ENCODE data around the gene MINPP1.
A peak's percentile ranks its signal among the peaks of the same experiment; 100 is the strongest.
"Not testable (repeated sequence)": the region's sequence is repeated elsewhere in the genome, so short reads cannot be mapped to it uniquely, and the experiment has no call there.

Gene MINPP1, protein sequence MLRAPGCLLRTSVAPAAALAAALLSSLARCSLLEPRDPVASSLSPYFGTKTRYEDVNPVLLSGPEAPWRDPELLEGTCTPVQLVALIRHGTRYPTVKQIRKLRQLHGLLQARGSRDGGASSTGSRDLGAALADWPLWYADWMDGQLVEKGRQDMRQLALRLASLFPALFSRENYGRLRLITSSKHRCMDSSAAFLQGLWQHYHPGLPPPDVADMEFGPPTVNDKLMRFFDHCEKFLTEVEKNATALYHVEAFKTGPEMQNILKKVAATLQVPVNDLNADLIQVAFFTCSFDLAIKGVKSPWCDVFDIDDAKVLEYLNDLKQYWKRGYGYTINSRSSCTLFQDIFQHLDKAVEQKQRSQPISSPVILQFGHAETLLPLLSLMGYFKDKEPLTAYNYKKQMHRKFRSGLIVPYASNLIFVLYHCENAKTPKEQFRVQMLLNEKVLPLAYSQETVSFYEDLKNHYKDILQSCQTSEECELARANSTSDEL

DNA sequence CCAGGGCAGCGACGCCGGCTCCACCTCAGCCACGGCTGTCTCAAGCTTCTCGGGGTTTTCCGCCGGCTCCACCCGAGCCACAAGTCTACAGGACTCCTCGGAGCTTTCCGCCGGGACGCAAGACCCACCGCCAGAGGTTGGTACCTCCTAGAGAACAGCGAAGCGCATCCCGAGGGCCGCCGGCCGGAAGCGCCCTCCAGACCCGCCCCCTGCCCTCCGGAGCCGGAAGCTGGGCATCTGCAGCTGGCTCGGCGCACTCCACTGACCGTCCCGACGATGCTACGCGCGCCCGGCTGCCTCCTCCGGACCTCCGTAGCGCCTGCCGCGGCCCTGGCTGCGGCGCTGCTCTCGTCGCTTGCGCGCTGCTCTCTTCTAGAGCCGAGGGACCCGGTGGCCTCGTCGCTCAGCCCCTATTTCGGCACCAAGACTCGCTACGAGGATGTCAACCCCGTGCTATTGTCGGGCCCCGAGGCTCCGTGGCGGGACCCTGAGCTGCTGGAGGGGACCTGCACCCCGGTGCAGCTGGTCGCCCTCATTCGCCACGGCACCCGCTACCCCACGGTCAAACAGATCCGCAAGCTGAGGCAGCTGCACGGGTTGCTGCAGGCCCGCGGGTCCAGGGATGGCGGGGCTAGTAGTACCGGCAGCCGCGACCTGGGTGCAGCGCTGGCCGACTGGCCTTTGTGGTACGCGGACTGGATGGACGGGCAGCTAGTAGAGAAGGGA, at the start of gene MINPP1:
MINPP1 (plus strand) TSS at position 254 of the 726 bp plus-strand sequence; CDS start at position 277, 23 bp downstream.
- peak; percentile 81 for DNase-seq

DNA sequence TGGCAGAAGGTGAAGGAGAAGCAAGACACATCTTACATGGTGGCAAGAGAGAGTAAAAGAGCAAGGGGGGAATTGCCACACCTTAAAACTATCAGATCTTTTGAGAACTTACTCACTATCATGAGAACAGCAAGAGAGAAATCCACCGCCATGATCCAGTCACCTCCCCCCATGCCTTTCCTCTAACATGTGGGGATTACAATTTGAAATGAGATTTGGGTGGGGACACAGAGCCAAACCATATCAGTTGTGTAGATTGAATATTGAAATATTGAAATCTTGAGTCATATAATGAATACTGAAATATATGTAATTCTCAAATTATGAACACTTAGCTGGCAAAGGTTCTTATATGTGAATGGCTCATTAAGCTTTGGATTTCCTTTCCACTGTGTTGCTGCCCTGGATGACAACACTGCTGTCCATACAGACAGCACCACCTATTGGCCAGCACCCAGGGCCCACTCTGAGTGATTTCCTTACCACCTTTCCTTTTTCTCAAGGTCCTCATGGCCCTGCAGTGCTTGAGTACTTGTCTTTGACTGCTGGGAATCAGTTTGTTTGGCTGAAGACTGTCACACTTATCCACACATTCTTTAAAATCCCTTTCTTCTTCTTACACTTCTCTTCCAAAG, 48.0 kb upstream of the MINPP1 start:
- DNase-seq: not testable (repeated sequence)

DNA sequence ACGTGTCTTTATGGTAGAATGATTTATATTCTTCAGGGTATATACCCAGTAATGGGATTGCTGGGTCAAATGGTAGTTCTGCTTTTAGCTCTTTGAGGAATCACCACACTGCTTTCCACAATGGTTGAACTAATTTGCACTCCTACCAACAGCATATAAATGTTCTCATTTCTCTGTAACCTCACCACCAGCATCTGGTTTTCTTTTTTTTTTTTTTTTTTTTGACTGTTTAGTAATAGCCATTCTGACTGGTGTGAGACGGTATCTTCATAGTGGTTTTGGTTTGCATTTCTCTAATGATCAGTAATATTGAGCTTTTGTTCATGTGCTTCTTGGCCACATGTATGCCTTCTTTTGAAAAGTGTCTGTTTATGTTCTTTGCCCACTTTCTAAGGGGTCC, 42.9 kb upstream of the MINPP1 start:
- DNase-seq: not testable (repeated sequence)

DNA sequence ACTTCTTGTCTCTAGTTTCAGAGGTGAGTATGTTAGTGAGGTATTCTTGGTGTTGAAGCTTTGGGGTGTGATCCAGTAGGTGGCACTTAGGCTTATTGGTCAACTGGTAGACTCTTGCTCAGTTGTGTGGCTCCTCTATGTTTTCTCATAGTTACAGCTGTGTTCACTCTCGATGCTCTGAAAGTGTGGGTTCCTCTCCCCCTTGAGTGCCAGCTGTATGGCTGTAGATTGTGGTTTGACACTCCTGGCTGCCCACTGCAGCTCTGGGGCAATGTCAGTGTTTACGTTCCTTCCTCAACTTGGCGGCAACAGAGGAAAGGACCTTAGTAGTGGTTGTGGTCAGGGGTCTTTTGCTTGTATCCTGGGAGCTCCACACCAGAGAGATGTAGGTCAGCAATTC, 37.8 kb upstream of the MINPP1 start:
- not testable (repeated sequence) for DNase-seq

DNA sequence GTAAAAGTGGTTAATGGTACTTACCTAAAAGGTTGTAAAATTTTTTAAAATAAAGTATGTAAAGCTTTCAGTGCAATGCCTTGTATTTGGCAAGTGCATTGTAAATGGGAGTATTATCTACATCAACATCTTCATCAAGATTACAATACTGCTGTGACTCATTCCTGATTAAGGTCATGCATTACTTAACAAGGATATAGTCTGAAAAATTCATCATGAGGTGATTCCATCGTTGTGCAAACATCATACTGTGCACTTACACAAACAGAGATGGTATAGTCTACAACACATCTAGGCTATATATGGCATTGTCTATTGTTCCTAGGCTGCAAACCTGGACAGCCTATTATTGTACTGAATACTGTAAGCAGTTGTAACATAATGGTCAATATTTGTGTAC, 16.0 kb upstream of the MINPP1 start:
- not testable (repeated sequence) for DNase-seq

DNA sequence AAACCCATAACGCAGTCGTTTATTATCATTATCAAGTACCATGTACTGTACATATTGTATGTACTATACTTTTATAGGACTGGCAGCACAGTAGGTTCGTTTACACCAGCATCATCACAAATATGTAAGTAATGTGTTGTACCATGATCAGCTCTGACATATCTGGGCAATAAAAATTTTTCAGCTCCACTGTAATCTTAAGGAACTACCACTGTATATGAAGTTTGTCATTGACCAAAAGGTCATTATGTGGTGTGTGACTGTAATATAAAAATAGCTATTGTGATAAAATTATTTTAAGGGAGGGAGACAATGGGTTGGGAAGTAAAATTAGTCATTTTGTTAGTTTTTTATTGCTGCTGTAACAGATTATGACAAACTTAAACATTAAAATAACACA, 14.4 kb upstream of the MINPP1 start:
- DNase-seq: not testable (repeated sequence)

DNA sequence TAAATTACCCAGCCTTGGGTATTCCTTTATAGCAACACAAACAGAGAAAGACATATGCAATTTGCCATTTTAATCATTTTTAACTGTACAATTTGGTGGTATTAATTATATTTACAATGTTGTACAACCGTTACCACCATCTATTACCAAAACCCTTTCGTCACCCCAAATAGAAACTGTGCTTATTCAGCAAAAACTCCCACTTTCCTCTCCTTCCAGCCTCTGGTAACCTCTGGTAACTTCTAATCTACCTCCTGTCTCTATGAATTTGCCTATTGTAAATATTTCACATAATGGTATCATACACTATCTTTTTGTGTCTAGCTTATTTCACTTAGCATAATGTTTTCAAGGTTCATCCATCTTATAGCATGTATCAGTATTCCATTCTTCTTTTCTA, 12.2 kb upstream of the MINPP1 start:
- not testable (repeated sequence) for DNase-seq

DNA sequence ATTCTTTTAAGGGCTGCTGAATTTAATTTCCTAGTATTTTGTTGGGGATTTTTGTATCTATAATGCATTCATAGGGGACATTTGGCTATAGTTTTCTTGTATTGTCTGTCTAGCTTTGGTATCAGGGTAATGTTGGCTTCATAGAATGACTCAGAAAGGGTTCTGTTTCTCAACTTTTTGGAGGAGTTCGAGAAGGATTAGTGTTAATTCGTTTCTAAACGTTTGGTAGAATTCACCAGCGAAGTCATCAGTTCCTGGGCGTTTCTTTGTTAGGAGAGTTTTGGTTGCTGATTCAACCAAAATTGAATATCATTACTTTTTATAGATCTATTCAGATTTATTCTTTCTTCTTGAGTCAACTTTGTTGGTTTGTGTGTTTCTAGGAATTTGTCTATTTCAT, 9.2 kb upstream of the MINPP1 start:
- DNase-seq: not testable (repeated sequence)

DNA sequence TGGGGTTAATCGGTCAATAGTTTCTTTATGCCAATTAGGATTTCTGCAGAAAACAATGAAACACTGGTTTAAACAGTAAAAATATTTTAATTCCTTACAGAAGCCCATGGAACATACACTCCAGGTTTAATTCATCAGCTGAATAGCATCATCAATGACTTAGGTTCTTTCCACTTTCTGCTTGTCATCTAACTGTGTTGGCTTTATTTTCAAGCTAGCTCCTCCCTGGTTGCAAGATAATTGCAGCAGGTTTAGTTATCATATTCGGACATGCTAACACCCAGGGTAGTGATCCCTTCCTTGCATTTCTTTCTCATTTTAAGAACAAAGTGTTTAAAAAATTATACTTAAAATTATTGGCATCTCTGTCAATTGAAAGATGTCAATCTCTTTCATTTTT, 7.3 kb upstream of the MINPP1 start:
- DNase-seq: not testable (repeated sequence)

DNA sequence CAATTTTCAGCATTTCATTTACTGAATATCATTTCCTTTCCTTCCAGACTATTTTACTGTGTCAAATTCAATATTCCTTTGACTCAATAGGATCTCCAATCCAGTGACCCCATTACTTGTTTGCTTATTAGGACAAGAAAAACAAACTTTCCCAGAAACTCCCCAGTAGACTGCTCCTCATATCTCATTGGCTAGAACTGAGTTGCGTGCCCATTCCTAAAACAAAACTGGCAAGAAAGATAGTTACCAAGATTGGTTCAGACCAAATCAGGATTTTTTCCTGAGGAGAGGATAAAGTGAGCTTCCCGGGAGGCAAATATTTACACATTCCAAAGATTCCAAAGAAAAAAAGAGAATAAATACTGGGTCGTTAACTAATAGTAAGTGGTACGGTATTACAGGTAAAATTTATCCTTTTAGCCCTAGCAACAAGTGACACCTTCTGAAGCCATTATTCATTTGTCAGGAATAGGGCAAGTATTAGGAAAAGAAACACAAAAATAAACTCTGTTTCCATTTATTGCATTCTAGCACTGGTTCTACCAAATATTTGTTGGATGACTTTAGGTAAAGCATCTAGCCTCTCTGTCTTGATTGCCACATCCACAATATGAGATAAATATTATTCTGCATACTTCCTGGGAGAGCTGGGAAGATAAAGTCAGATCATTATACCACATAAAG, 6.4 kb upstream of the MINPP1 start:
- not testable (repeated sequence) for DNase-seq

DNA sequence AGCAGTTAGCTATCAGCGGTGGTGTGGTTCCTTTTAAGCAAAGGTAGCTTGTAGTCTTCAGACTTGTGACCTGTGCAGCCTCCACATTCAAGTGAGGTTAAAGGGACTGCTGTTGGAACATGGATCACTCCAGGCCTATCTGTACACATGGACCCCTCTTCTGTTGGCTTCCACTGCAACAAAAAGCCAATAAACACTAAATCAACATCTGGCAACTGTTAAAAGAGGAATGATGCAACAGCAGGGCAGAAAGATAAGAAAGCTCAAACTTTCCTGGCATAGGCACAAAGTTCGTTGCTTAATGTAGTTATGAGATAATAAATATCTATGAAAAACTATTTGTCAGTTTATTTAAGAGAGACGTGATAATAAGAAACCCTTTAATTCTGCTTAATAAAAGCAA, 4.0 kb upstream of the MINPP1 start:
- no peak for DNase-seq

DNA sequence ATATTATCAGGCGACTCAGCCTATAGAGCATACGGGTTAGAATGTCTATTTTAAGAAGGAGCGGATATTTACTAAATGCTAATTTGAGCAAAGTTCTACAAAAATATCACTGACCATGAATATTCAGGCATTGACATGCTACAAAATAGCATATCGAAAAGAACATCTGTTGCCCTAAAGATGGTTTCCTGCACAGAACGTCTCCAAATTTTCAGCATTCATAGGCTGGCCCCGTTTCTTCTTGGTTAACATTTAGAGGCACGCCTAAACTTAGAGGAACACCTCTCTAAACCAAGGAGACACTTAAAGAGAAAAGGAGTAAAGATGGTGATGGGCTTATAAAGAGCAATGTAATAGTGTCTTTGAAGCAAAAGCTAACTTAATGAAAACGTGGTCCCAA, 1.3 kb upstream of the MINPP1 start:
- no peak for DNase-seq

DNA sequence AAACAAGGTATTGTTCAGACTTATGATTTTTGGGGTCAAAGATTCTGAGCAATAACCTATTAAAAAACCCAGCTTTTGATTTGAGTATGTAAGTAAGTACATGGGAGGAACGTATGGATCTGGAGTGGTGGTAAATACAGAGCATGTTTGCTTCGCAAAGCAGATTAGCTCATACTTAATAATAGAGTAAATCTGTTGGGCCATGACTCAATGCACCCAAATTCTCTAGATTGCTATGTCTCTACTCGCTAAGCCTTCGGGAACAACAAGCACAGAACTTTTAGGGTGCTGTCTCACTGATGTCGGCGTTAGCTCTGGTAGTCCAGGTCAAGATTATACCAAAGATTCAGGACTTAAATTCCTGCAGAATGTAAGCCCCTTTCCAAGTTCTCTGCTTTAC, 807 bp upstream of the MINPP1 start:
- DNase-seq: no peak

DNA sequence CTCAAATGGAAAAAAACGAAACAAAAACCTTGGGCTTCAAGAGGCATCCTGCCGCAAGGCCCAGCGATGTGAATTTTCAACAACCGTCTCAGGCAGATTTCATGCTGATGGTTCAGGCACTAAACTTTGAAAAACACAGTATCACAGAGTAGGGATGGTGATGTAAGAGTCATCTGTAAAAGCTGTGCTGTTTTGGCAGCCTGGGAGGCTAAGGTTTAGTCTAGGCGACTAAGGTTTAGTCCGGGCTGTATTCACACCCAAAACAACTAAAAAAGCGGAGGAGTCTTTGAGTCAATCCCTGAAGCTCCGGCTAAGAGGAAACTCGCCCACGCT, 420 bp upstream of the MINPP1 start:
- DNase-seq: no peak

DNA sequence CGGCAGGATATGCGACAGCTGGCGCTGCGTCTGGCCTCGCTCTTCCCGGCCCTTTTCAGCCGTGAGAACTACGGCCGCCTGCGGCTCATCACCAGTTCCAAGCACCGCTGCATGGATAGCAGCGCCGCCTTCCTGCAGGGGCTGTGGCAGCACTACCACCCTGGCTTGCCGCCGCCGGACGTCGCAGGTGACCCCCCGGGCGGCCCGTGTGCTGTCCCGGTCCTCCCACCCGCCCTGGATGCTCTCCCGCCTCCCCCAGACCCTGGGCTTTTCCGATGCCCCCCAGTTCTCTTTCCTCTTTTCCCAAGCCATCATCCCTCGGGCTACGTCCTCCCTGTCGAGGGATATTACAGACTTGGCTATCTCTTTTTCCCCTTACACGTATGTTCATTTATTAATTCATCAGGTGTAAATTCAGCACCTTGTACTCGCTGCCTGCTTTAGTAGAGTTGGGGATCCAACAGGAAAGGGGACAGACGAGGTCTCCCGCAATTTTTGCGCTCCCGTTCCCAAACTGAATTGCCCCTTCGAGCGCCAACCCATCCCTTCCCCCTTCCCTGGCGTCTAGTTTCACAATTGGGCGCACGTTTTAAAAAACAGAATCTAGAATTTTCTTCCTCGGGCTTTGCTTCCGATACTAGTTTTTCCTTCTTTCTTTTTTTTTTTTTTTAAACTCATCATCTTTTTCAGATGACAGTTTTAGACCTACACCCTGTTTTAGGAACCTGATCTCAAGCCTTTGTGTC, 846 bp downstream of the MINPP1 start:
- DNase-seq: peak; percentile 45

DNA sequence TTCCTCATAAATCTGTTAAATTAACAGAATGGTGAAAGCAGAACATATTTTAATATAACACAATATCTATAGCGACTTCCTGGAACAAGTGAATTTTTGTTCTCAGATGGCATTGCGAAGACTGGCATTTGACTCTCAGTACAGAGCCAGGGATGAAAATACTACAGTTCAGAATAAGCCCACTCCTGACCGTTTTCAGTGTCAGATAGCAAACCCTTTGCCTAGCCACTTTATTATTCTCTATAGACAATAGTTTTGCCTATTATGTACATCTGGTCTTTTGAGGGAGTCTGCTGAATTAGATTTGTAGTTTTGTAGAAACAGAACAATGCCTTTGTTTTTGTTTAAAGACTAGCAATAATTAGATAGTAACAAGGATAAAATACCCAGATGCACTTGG, 2.3 kb downstream of the MINPP1 start:
- DNase-seq: no peak

DNA sequence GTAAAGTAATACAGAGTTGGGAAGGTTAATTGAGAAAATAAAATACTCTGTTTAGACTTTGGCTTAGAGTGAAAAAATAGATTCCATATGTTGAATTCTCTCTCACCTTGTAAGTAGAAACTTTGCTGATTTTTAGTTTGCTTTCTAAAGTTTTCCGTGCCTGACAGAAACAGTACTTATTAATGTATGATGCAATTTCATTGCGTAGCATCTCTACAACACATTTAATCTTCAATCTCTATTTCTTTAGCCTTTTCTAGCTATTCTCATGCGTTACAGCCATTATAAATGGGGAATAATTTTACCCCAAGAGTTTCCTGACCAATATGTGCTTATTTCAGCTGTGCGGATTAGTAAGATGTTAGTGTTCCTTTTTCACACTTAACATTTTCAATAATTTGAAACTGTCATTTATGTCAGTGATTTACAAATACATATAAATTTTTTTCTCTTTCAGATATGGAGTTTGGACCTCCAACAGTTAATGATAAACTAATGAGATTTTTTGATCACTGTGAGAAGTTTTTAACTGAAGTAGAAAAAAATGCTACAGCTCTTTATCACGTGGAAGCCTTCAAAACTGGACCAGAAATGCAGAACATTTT, 3.3 kb downstream of the MINPP1 start:
- no peak for DNase-seq

DNA sequence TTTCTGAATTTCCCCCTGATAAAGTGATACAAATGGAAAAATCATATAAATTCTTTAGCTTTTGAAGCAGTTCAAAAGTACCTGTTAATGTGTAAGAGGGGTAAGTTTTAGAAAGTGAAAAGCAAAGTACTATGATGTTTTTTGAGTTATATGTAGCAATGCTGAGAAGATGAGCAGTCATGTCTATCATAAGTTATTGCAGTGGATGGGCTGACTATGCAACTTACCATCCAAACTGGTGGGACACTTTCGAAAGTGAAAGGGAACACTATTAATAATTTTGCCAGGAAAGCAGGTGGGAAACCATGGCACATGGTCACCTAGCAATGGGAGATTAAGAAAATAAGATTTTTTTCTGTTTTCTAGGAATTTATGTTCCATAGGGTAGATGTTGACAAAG, 4.1 kb downstream of the MINPP1 start:
- DNase-seq: no peak

DNA sequence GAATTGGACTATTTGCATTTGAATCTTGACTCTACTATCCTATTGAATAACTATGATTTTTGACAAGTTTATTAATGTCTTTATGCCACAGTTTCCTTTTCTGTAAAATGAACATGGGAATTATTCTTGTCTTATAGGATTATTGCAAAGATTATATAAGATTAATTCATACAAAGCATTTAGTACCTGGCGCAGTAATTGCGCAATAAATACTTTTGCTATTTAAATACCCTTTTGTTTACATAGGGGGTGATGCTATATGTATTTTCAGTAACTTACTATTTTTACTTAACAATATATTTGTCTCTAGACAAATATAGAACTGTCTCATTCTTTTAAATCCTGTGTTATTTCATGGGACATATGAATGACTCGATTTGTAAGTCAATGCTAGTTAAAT, 5.3 kb downstream of the MINPP1 start:
- DNase-seq: no peak

DNA sequence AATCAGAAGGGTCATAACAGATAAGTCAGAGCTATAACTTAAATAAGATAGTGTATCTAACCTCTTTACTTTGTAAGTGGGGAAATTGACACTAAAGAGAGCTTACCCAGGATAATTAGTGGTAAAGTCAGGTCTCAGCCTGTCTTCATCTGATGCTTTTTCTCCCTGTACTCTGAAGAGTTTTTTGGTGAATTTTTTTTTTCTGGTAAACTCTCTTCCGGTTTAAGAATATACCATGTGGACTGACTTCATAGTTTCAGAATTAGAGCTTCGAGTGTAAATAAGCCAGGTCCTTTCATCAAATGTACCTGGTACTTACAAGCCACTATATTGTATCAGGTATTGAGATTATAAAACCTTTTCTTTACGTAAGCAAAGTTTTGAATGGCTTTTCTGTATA, 6.8 kb downstream of the MINPP1 start:
- DNase-seq: no peak

DNA sequence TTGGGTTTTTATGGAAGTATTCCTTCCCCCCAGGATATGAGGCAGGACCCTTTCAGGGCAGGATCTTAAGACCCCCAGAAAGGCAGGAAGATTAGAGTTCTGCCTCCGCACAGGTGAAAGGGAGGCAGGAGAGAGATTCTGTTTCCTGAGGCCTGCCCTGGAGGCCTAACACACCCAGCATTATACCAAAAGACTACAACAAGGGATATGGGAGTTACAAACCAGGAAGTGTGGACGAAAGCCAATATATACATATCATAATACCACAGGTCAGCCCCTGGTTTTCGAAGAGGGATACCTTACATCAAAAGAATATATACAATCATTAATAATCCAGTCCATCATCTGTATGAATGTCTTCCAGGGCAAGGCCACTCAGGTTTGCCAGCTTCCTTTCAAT, 14.2 kb downstream of the MINPP1 start:
- DNase-seq: no peak

DNA sequence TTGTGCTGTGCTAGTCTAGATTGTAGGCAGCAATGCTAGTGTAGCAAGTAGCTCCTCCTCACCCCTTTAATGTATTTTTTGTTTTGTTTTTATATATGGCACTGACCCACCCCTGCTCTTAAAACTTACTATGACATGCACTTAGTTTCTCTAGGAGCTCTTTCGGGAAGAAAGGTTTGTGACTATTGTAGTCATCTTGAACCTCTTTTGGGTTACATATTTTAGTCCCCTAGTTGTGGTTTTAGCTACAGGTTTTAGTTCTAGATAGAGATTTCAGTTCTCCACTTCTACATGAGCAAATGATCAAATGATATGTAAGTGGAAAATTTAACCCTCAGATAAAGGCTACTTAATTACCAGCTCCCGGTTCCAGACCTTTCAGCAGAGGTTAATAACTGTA, 14.9 kb downstream of the MINPP1 start:
- no peak for DNase-seq
